ENCODE results near the gene FBXO11.

Gene FBXO11

GRCh38 chr2:47849368-47849767 is 56.9 kb downstream of the FBXO11 start:
- no peak for DNase-seq

- no peak for DNase-seq
Observed at GRCh38 chr2:47844162-47844561, 62.1 kb downstream of the FBXO11 start.

- no peak for DNase-seq
Observed at GRCh38 chr2:47843407-47843806, 62.9 kb downstream of the FBXO11 start.

- no peak for DNase-seq
Observed at GRCh38 chr2:47842846-47843245, 63.5 kb downstream of the FBXO11 start.

- DNase-seq: no peak
Observed at GRCh38 chr2:47838686-47839085, 67.6 kb downstream of the FBXO11 start.

GRCh38 chr2:47838249-47838648 is 68.0 kb downstream of the FBXO11 start:
- no peak for DNase-seq

- DNase-seq: peak in 1 of 5 experiments; percentile 38
Observed at GRCh38 chr2:47833516-47833968, 72.8 kb downstream of the FBXO11 start.

- DNase-seq: no peak
Observed at GRCh38 chr2:47822518-47822917, 83.8 kb downstream of the FBXO11 start.

GRCh38 chr2:47819834-47820233 is 86.5 kb downstream of the FBXO11 start:
- DNase-seq: no peak

GRCh38 chr2:47818777-47819176 is 87.5 kb downstream of the FBXO11 start:
- no peak for DNase-seq

GRCh38 chr2:47815764-47816163 is 90.5 kb downstream of the FBXO11 start:
- DNase-seq: no peak

- DNase-seq: no peak
Observed at GRCh38 chr2:47811668-47812067, 94.6 kb downstream of the FBXO11 start.

GRCh38 chr2:47810850-47811249 is 95.4 kb downstream of the FBXO11 start:
- no peak for DNase-seq

- DNase-seq: no peak
Observed at GRCh38 chr2:47809903-47810302, 96.4 kb downstream of the FBXO11 start.

GRCh38 chr2:47808614-47809013 is 97.7 kb downstream of the FBXO11 start:
- no peak for DNase-seq

GRCh38 chr2:47805850-47806249 is 100.4 kb downstream of the FBXO11 start:
- no peak for DNase-seq

- no peak for DNase-seq
Observed at GRCh38 chr2:47803770-47804169, 102.5 kb downstream of the FBXO11 start.

GRCh38 chr2:47803363-47803762 is 102.9 kb downstream of the FBXO11 start:
- peak in 1 of 5 experiments; percentile 10 for DNase-seq

GRCh38 chr2:47801118-47801517 is 105.2 kb downstream of the FBXO11 start:
- no peak for DNase-seq

- DNase-seq: no peak
Observed at GRCh38 chr2:47799031-47799609, 107.2 kb downstream of the FBXO11 start.

GRCh38 chr2:47798631-47799030 is 107.7 kb downstream of the FBXO11 start:
- no peak for DNase-seq

- DNase-seq: no peak
Observed at GRCh38 chr2:47796090-47796697, 110.1 kb downstream of the FBXO11 start.

- no peak for DNase-seq
Observed at GRCh38 chr2:47785986-47786385, 120.3 kb downstream of the FBXO11 start.

- no peak for DNase-seq
Observed at GRCh38 chr2:47784352-47784851, 121.9 kb downstream of the FBXO11 start.

Measured in T-helper 2 cell (primary cell).